K562 (cell line): Measurements from ENCODE around the gene IDH2. TPM values are rescaled to one million over a fixed set of nuclear protein-coding genes. Genes with fewer than 3 reads are reported as not detected.

Experiments used
- ATAC-seq: fragments of 200-7000 bp; cut with Tn5 transposase; 3 replicates; pipeline ENCODE4 v1.9.1; 2020; ENCODE audit warnings: moderate library complexity
- BruUV-seq: library from RNA; stranded (reverse); fragments of 400-500 nt; replicated peaks from 2 replicates; lab custom pipeline; 2021; lab: Mats Ljungman, UMichigan
- CTCF ChIA-PET: fragments of 300-600 bp; formaldehyde crosslinking; extraction: SDS; loops from one replicate; lab custom pipeline; 2021; ENCODE audit warnings: low intra/inter-chr PET ratio; lab: Yijun Ruan, JAX
- POLR2A ChIA-PET: fragments of 300-600, 350-650 bp; sonication (Branson Sonifier 250); formaldehyde crosslinking; extraction: SDS; loops from one replicate; lab custom pipeline; 2021; ENCODE audit warnings: antibody characterized with exemption, inconsistent platforms; lab: Yijun Ruan, JAX
- DNase-seq, 4 experiments: peaks; one replicate each; pipeline versions ENCODE4 v3.0.0 to v3.0.0-alpha.2; 2011 to 2018; ENCODE audit warnings: low spot score in 3 of 4, mixed read lengths in 3 of 4; ENCODE audit errors: extremely low read depth in 1 of 4
- FAIRE-seq: peaks from 2 replicates; lab custom pipeline; 2011; peaks lifted over from hg19 to GRCh38; lab: Jason Lieb, UNC
- H2AFZ ChIP-seq: 2 replicates; pipeline ENCODE4 v1.6.0; 2011; ENCODE audit warnings: low read depth, low read length, control low read depth, inconsistent platforms
- H3K27ac ChIP-seq: fragments of 200-600 bp; 3 replicates; pipeline ENCODE4 v1.8.0; 2011; ENCODE audit warnings: low read depth, mild to moderate bottlenecking, control low read depth, inconsistent platforms, low read length, moderate library complexity, mixed read lengths; ENCODE audit errors: extremely low read depth
- H3K27me3 ChIP-seq, 2 experiments: fragments of 300-600 bp in 1 of 2; 2 replicates in 1 of 2; 3 replicates in 1 of 2; pipeline versions ENCODE4 v1.6.0 to v1.8.0; 2011; ENCODE audit warnings: inconsistent platforms in 2 of 2, low read length in 2 of 2, mild to moderate bottlenecking in 1 of 2, mixed read lengths in 1 of 2, moderate library complexity in 1 of 2; ENCODE audit not compliant: control insufficient read depth in 2 of 2, insufficient read depth in 2 of 2
- H3K36me3 ChIP-seq: fragments of 300-600 bp; 3 replicates; pipeline ENCODE4 v1.8.0; 2011; ENCODE audit warnings: mild to moderate bottlenecking, low read length, inconsistent platforms; ENCODE audit not compliant: control insufficient read depth, insufficient read depth
- H3K4me1 ChIP-seq, 2 experiments: fragments of 200-600 bp in 1 of 2; replicated peaks in 1 of 2; 2 replicates in 1 of 2; 3 replicates in 1 of 2; pipeline versions ENCODE4 v1.5.1 to v1.8.0; 2011; ENCODE audit warnings: inconsistent platforms in 2 of 2, low read length in 2 of 2, mild to moderate bottlenecking in 1 of 2, mixed read lengths in 1 of 2, moderate library complexity in 1 of 2; ENCODE audit not compliant: control insufficient read depth in 2 of 2, insufficient read depth in 2 of 2
- H3K4me2 ChIP-seq: 2 replicates; pipeline ENCODE4 v1.6.1; 2011; ENCODE audit warnings: low read length, control low read depth, inconsistent platforms, mixed read lengths; ENCODE audit not compliant: insufficient read depth
- H3K4me3 ChIP-seq: fragments of 200-600 bp; sonication (generic), shearing (Covaris generic); 2 replicates; pipeline ENCODE4 v1.5.1; 2016; ENCODE audit warnings: control low read depth, inconsistent platforms
- H3K79me2 ChIP-seq: fragments of 200-600 bp; 3 replicates; pipeline ENCODE4 v1.8.0; 2011; ENCODE audit warnings: low read length, inconsistent platforms; ENCODE audit not compliant: control insufficient read depth, insufficient read depth
- H3K9ac ChIP-seq, 2 experiments: 2 replicates each; pipeline versions ENCODE4 v1.6.0 to v1.6.1; 2011; ENCODE audit warnings: low read depth in 2 of 2, low read length in 2 of 2, control low read depth in 1 of 2, inconsistent platforms in 1 of 2, mild to moderate bottlenecking in 1 of 2, mixed read lengths in 1 of 2; ENCODE audit not compliant: insufficient read depth in 1 of 2
- H3K9me1 ChIP-seq: one replicate; pipeline ENCODE4 v1.6.0; 2011; ENCODE audit warnings: inconsistent platforms, mild to moderate bottlenecking, low read length, moderate library complexity; ENCODE audit not compliant: control insufficient read depth, insufficient read depth
- H3K9me3 ChIP-seq: replicated peaks from 2 replicates; pipeline ENCODE4 v1.5.1; 2011; ENCODE audit warnings: low read depth, low read length, inconsistent platforms; ENCODE audit not compliant: control insufficient read depth, insufficient read depth
- H4K20me1 ChIP-seq: replicated peaks from 2 replicates; pipeline ENCODE4 v1.6.1; 2011; ENCODE audit warnings: low read length, inconsistent platforms, mixed read lengths; ENCODE audit not compliant: control insufficient read depth, insufficient read depth
- ARID2 ChIP-seq: fragments of 450-650 bp; IDR thresholded peaks from 2 replicates; pipeline ENCODE4 v1.6.1; 2017; ENCODE audit warnings: antibody characterized with exemption, mild to moderate bottlenecking
- BRD9 ChIP-seq: fragments of 450-650 bp; IDR thresholded peaks from 2 replicates; pipeline ENCODE4 v1.6.1; 2018; ENCODE audit warnings: low read depth; ENCODE audit not compliant: partially characterized antibody
- CBX1 ChIP-seq: sonication (generic); IDR thresholded peaks from 2 replicates; pipeline ENCODE4 v1.6.1; 2016; ENCODE audit warnings: antibody characterized with exemption, low read depth, mild to moderate bottlenecking
- CC2D1A ChIP-seq: fragments of 450-650 bp; IDR thresholded peaks from 2 replicates; pipeline ENCODE4 v1.6.1; 2017; ENCODE audit warnings: mild to moderate bottlenecking
- FOXA1 ChIP-seq: fragments of 450-650 bp; IDR thresholded peaks from 2 replicates; pipeline ENCODE4 v1.6.1; 2016; ENCODE audit warnings: mild to moderate bottlenecking, borderline replicate concordance
- HDGF ChIP-seq: fragments of 450-650 bp; IDR thresholded peaks from 2 replicates; pipeline ENCODE4 v1.6.1; 2016
- HEY1 ChIP-seq: fragments of 250-450 bp; sonication (Bioruptor Pico); IDR thresholded peaks from 2 replicates; pipeline ENCODE4 v1.5.0; 2020; ENCODE audit warnings: mild to moderate bottlenecking, moderate library complexity, borderline replicate concordance
- KDM1A ChIP-seq, 2 experiments: fragments of 450-650 bp; IDR thresholded peaks; 2 replicates each; pipeline ENCODE4 v1.6.1; 2016; ENCODE audit warnings: mild to moderate bottlenecking in 2 of 2
- RCOR1 ChIP-seq, 2 experiments: IDR thresholded peaks; 2 replicates each; pipeline ENCODE4 v1.6.1; 2012; ENCODE audit warnings: low read depth in 2 of 2, low read length in 2 of 2, borderline replicate concordance in 1 of 2, improper control_type of control experiment in 1 of 2
- RFX7 ChIP-seq: fragments of 250-450 bp; sonication (Bioruptor Pico); IDR thresholded peaks from 2 replicates; pipeline ENCODE4 v1.5.1; 2021; ENCODE audit warnings: mild to moderate bottlenecking
- SAFB2 ChIP-seq: fragments of 200-400 bp; formaldehyde crosslinking; IDR thresholded peaks from 2 replicates; pipeline ENCODE4 v1.6.1; 2018; ENCODE audit warnings: borderline replicate concordance, low read length, low read depth, moderate library complexity; ENCODE audit not compliant: severe bottlenecking
- TRIM24 ChIP-seq, 2 experiments: fragments of 450-650 bp; IDR thresholded peaks; 2 replicates each; pipeline ENCODE4 v1.6.1; 2016
- ZHX1 ChIP-seq: fragments of 150-350 bp; conservative IDR thresholded peaks from 2 replicates; pipeline ENCODE4 v1.6.1; 2014; ENCODE audit warnings: low read length
- ZNF140 ChIP-seq: fragments of 250-450 bp; sonication (Bioruptor Pico); IDR thresholded peaks from 2 replicates; pipeline ENCODE4 v1.8.0; 2021; ENCODE audit warnings: moderate library complexity, mild to moderate bottlenecking, inconsistent platforms
- WGBS: fragments of 100-300 bp; shearing (Covaris generic); methylation state at CpG from one replicate; pipeline ENCODE4 v1.1.6; 2016; ENCODE audit warnings: low coverage, mixed read lengths; ENCODE audit not compliant: insufficient coverage; ENCODE audit errors: missing lambda C conversion rate; 5-methylcytosine and 5-hydroxymethylcytosine counted together
- in situ Hi-C: fragments of 300-500 bp; cut with MboI; formaldehyde crosslinking; loops from 4 replicates; pipeline ENCODE4 v1.15.0; 2018; ENCODE audit warnings: inconsistent platforms, mixed read lengths
- intact Hi-C: fragments of 100-400 bp; cut with micrococcal nuclease; formaldehyde crosslinking; loops from 2 replicates; pipeline ENCODE4 v1.14.2; 2022
- polyA plus RNA-seq, 8 experiments: library from polyadenylated mRNA; depleted of rRNA in 4 of 8; stranded (reverse) in 5 of 8; unstranded in 3 of 8; fragments of >200 nt; fragmentation: Nextera tagmentation in 2 of 8; fragmentation: Illumina TruSeq in 1 of 8; extraction: Ambion mirVana in 2 of 8; extraction: Trizol in 1 of 8; gene quantifications; 2 replicates each; pipeline versions ENCODE4 v1.2.1 to v1.2.3, GENCODE V29; 2011 to 2014; ENCODE audit warnings: inconsistent platforms in 1 of 8, missing spikeins in 1 of 8
- total RNA-seq, 7 experiments: library from RNA; depleted of rRNA in 6 of 7; stranded (reverse); fragments of >200 nt in 6 of 7; fragmentation: Illumina TruSeq in 2 of 7; extraction: Trizol in 2 of 7; gene quantifications; 2 replicates each; pipeline versions ENCODE4 v1.2.1 to v1.2.3, GENCODE V29; 2011 to 2021; ENCODE audit warnings: low replicate concordance in 1 of 7

The IDH2 gene
- total and polyA plus RNA-seq, 9 of the 15 experiments (the other 6 are each of a cell fraction or from before 2014, with no cell fraction given), result 0.70 to 99.9 (median 59.2) TPM

GRCh38 chr15:90054618-90055097, 47.6 kb downstream of the IDH2 start (continued):
- no peak for TF ChIP-seq TRIM24 (IDR thresholded peaks at IDR 0.05)
- TF ChIP-seq, all 486 proteins: peak for 0

DNA sequence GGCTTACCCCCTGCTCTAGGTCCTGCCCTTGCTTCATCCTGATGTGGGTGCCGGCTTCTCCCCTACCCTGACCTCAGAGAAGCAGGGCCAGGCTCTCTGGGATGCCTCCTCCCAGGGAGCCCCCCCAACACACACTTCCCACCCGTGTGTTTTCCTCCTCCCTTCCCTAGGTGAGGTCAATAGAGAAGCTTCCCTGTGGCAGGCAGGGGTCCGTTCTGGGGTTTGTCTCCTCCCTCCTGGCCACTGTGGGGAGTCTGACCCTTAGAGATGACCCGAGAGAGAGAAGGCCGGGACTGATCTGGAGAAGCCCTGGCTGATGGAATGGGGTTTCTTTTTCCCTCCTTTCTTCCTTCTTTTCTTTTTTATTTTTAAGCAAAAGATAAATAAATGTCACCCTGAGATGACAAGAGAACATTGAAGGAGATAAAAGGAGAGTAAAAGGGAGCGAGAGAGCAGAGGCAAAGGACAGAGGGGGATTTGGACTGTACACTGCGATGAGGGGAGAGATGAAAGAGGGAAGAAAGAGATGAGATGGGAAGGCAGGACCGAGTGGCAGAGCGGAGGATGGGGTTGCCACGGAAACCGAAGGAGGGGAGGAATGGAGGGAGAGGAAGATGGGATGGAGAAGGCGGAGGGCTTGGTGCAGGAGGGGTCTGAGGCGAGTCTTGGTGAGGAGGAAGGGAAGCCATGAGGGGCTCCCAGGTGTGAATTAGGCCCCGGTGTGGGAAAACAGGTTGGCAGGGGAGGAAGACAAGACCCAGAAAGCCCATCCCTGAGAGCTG, 48.4 kb downstream of the IDH2 start:
- H3K36me3 ChIP-seq, result no peaks in the 10 kb centered on the region
- CTCF ChIA-PET, result no interaction called here
- H3K27ac ChIP-seq, result no peak overlapping the region
- H3K27me3 ChIP-seq, result no peaks in the 10 kb centered on the region
- POLR2A ChIA-PET, result interaction anchor here (0.5 to 0.6 kb wide), 3 partner anchors 9 to 248 kb away, joined by 3 to 4 read pairs (median 3); no protein-coding TSS in a partner anchor
- FAIRE-seq, result no peak
- in situ Hi-C loops, result no loop called here
- no peaks in the 10 kb centered on the region for H3K9me1 ChIP-seq
- BruUV-seq, result no TSS peak
- no peak for ATAC-seq
- no peaks in the 10 kb centered on the region for H3K9me3 ChIP-seq
- no peak for DNase-seq
- H3K4me3 ChIP-seq, result no peak overlapping the region
- H3K4me1 ChIP-seq, result peaks cover 16 to 21% of the 10 kb centered on the region in 2 experiments
- 55% methylated on average over 11 of the region's 14 CpGs for WGBS
- no peak overlapping the region for H3K4me2 ChIP-seq
- H2AFZ ChIP-seq, result no peak overlapping the region
- H3K79me2 ChIP-seq, result no peaks in the 10 kb centered on the region
- intact Hi-C loops, result loop anchor here (5.0 kb wide), 1 partner anchor 42 kb away; no protein-coding TSS in a partner anchor
- H3K9ac ChIP-seq, result no peak overlapping the region
- peaks cover 3% of the 10 kb centered on the region; the same call in 1 of the 2 replicates for H4K20me1 ChIP-seq
- no peak for TF ChIP-seq CC2D1A
- no peak for TF ChIP-seq HDGF
- TF ChIP-seq HEY1 (CRISPR knock-in tag), result no peak
- no peak for TF ChIP-seq BRD9
- no peak for TF ChIP-seq FOXA1
- no peak for TF ChIP-seq ZHX1
- TF ChIP-seq ARID2, result no peak
- TF ChIP-seq RCOR1 (IDR thresholded peaks at IDR 0.05; ENCODE audit: borderline replicate concordance in 1 of 2, low read depth in 2 of 2, low read length in 2 of 2), result peak in 1 of 2 experiments; percentile 53; a peak in 1 of 4 replicates
- TF ChIP-seq KDM1A (IDR thresholded peaks at IDR 0.05), result peak; percentile 66 to 70; a peak in 3 of 4 replicates
- TF ChIP-seq RFX7, result no peak
- TF ChIP-seq SAFB2, result no peak
- no peak for TF ChIP-seq CBX1
- no peak for TF ChIP-seq ZNF140 (CRISPR knock-in tag)
